ENCODE data around the gene YEATS4.

The YEATS4 gene

DNA sequence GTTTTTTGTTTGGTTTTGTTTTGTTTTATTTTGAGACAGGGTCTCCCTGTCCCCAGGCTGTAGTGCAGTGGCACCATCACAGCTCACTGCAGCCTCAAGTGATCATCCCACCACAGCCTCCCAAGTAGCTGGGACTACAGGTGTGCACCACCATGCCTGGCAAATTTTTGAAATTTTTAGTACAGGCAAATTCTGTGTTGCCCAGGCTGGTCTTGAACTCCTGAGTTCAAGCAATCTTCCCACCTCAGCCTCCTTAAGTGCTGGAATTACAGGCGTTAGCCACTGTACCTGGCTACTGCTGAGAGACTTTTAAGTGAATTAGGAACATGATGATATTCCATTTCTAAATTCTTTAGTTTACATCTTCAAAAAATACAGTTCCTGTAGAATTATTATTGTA is 8.8 kb upstream of the YEATS4 start:
- TF ChIP-seq, protein P1, sequence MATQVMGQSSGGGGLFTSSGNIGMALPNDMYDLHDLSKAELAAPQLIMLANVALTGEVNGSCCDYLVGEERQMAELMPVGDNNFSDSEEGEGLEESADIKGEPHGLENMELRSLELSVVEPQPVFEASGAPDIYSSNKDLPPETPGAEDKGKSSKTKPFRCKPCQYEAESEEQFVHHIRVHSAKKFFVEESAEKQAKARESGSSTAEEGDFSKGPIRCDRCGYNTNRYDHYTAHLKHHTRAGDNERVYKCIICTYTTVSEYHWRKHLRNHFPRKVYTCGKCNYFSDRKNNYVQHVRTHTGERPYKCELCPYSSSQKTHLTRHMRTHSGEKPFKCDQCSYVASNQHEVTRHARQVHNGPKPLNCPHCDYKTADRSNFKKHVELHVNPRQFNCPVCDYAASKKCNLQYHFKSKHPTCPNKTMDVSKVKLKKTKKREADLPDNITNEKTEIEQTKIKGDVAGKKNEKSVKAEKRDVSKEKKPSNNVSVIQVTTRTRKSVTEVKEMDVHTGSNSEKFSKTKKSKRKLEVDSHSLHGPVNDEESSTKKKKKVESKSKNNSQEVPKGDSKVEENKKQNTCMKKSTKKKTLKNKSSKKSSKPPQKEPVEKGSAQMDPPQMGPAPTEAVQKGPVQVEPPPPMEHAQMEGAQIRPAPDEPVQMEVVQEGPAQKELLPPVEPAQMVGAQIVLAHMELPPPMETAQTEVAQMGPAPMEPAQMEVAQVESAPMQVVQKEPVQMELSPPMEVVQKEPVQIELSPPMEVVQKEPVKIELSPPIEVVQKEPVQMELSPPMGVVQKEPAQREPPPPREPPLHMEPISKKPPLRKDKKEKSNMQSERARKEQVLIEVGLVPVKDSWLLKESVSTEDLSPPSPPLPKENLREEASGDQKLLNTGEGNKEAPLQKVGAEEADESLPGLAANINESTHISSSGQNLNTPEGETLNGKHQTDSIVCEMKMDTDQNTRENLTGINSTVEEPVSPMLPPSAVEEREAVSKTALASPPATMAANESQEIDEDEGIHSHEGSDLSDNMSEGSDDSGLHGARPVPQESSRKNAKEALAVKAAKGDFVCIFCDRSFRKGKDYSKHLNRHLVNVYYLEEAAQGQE (IDR thresholded peaks at IDR 0.05; ENCODE audit: low read depth) = no peak
- TF ChIP-seq TCF12 (IDR thresholded peaks at IDR 0.05; ENCODE audit: low read depth) (no peak), CEBPB (IDR thresholded peaks at IDR 0.05) (no peak), YY1 (IDR thresholded peaks at IDR 0.05; ENCODE audit: low read depth) (no peak), NFIC (IDR thresholded peaks at IDR 0.05) (no peak), EP300 (IDR thresholded peaks at IDR 0.05; ENCODE audit: borderline replicate concordance) (no peak), FOXM1 (IDR thresholded peaks at IDR 0.05; ENCODE audit: borderline replicate concordance, low read depth) (no peak), TAF1 (IDR thresholded peaks at IDR 0.05; ENCODE audit: low read depth) (no peak), ZBTB7A (IDR thresholded peaks at IDR 0.05; ENCODE audit: low read depth) (no peak), EGR1 (IDR thresholded peaks at IDR 0.05) (no peak), TEAD4 (IDR thresholded peaks at IDR 0.05) (no peak), RAD21 (IDR thresholded peaks at IDR 0.05; ENCODE audit: low read depth) (no peak), CREB1 (IDR thresholded peaks at IDR 0.05; ENCODE audit: low read depth) (no peak)
- TF ChIP-seq, protein P2, sequence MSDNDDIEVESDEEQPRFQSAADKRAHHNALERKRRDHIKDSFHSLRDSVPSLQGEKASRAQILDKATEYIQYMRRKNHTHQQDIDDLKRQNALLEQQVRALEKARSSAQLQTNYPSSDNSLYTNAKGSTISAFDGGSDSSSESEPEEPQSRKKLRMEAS (IDR thresholded peaks at IDR 0.05) = no peak
- TF ChIP-seq, protein P3, sequence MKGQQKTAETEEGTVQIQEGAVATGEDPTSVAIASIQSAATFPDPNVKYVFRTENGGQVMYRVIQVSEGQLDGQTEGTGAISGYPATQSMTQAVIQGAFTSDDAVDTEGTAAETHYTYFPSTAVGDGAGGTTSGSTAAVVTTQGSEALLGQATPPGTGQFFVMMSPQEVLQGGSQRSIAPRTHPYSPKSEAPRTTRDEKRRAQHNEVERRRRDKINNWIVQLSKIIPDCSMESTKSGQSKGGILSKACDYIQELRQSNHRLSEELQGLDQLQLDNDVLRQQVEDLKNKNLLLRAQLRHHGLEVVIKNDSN (IDR thresholded peaks at IDR 0.05) = no peak

DNA sequence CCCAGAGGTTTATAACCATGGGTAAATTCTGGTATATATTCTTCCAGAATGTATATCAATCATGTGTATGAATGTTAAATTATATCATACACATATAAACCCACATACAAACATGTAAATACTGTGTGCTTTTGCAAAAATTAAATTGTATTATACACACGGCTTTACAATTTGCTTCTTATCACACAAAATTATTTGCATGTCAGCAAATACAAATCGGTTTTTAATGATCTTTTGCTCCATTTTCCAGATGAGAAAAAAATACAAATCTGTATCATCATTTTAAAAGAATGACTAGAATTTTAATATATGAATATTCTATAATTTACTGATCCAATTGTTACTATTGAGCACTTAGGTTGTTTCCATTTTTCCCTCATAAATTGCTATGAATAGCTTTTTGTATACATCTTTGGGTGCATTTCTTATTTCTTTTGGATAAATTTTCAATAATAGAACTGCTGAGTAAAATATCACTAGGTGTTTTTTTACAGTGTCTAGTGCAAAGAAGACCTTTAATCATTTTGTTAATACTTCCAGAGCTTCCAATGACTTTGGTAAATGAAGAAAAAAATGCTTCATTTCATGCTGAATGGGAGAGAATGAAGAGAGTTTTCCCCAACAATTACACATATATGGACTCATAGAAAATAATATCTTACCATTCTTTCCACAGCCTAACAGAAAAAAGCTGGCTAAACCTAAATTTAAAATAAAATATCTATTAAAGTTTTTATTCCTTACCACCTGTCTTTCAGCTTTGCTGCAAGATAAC is 7.9 kb upstream of the YEATS4 start:
- no peak for TF ChIP-seq ZBTB7A (IDR thresholded peaks at IDR 0.05; ENCODE audit: low read depth)
- TF ChIP-seq CREB1 (IDR thresholded peaks at IDR 0.05; ENCODE audit: low read depth) = no peak
- TF ChIP-seq FOXM1 (IDR thresholded peaks at IDR 0.05; ENCODE audit: borderline replicate concordance, low read depth) = no peak
- TF ChIP-seq, protein P1 (IDR thresholded peaks at IDR 0.05; ENCODE audit: low read depth) = no peak
- no peak for TF ChIP-seq TCF12 (IDR thresholded peaks at IDR 0.05; ENCODE audit: low read depth)
- no peak for TF ChIP-seq EP300 (IDR thresholded peaks at IDR 0.05; ENCODE audit: borderline replicate concordance)
- no peak for TF ChIP-seq RAD21 (IDR thresholded peaks at IDR 0.05; ENCODE audit: low read depth)
- TF ChIP-seq NFIC (IDR thresholded peaks at IDR 0.05) = no peak
- TF ChIP-seq TAF1 (IDR thresholded peaks at IDR 0.05; ENCODE audit: low read depth) = no peak
- no peak for TF ChIP-seq YY1 (IDR thresholded peaks at IDR 0.05; ENCODE audit: low read depth)
- TF ChIP-seq, protein P3 (IDR thresholded peaks at IDR 0.05) = no peak
- no peak for TF ChIP-seq CEBPB (IDR thresholded peaks at IDR 0.05)
- TF ChIP-seq TEAD4 (IDR thresholded peaks at IDR 0.05) = no peak
- TF ChIP-seq, protein P2 (IDR thresholded peaks at IDR 0.05) = no peak
- no peak for TF ChIP-seq EGR1 (IDR thresholded peaks at IDR 0.05)

DNA sequence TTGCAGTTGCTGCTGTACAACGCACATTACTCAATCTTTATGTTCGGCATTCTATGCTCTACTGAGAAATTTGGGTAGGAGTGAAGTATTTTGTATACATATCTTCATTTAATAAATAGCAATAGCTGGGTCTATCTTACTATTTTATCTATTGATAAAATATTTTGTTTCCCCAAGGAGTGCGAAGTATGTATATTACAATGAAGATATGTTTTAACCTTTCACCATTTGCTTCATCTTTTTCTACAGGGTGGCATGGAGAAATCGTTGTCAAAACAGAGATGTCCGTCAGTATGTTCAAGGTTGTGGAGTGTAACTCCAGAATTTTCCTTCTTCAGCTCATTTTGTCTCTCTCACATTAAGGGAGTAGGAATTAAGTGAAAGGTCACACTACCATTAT is 6.6 kb upstream of the YEATS4 start:
- TF ChIP-seq FOXM1 (IDR thresholded peaks at IDR 0.05; ENCODE audit: borderline replicate concordance, low read depth) (no peak), ZBTB7A (IDR thresholded peaks at IDR 0.05; ENCODE audit: low read depth) (no peak), EP300 (IDR thresholded peaks at IDR 0.05; ENCODE audit: borderline replicate concordance) (no peak), RAD21 (IDR thresholded peaks at IDR 0.05; ENCODE audit: low read depth) (no peak), CREB1 (IDR thresholded peaks at IDR 0.05; ENCODE audit: low read depth) (no peak), YY1 (IDR thresholded peaks at IDR 0.05; ENCODE audit: low read depth) (no peak), TAF1 (IDR thresholded peaks at IDR 0.05; ENCODE audit: low read depth) (no peak), NFIC (IDR thresholded peaks at IDR 0.05) (no peak), CEBPB (IDR thresholded peaks at IDR 0.05) (no peak), TCF12 (IDR thresholded peaks at IDR 0.05; ENCODE audit: low read depth) (no peak), EGR1 (IDR thresholded peaks at IDR 0.05) (no peak), TEAD4 (IDR thresholded peaks at IDR 0.05) (no peak)
- TF ChIP-seq, protein P2 (IDR thresholded peaks at IDR 0.05) = no peak
- TF ChIP-seq, protein P1 (IDR thresholded peaks at IDR 0.05; ENCODE audit: low read depth) = no peak
- TF ChIP-seq, protein P3 (IDR thresholded peaks at IDR 0.05) = no peak

Measured in Ishikawa (cell line).